Common myeloid progenitor, CD34-positive (primary cell): ENCODE data around the gene FAM124B.
A peak's percentile ranks its signal among the peaks of the same experiment; 100 is the strongest.

ENCODE experiments used
- CTCF ChIA-PET: fragments of 350-600 bp; sonication (Branson Sonifier 250); formaldehyde crosslinking; loops from one replicate; lab custom pipeline; 2021; ENCODE audit warnings: antibody characterized with exemption; lab: Charles Lee
- POLR2A ChIA-PET: fragments of 350-600 bp; sonication (Branson Sonifier 250); formaldehyde crosslinking; loops from one replicate; lab custom pipeline; 2021; ENCODE audit warnings: antibody characterized with exemption; lab: Charles Lee
- DNase-seq, 3 donors: peaks; one replicate each; pipeline versions ENCODE4 v3.0.0 to v3.0.0-alpha.2; 2013
- H3K27ac ChIP-seq, 2 experiments: 1 replicate in 1 of 2; 2 replicates in 1 of 2; pipeline ENCODE4 v1.7.0; 2013; ENCODE audit warnings: inconsistent platforms in 2 of 2, low read length in 2 of 2, mild to moderate bottlenecking in 2 of 2, low read depth in 1 of 2, moderate library complexity in 1 of 2; ENCODE audit not compliant: severe bottlenecking in 2 of 2, insufficient read depth in 1 of 2, poor library complexity in 1 of 2
- H3K27me3 ChIP-seq, 5 experiments: replicated peaks in 2 of 5; 1 replicate in 3 of 5; 2 replicates in 2 of 5; pipeline versions ENCODE4 v1.6.1 to v1.7.0; 2013; ENCODE audit warnings: low read length in 4 of 5, mild to moderate bottlenecking in 2 of 5, moderate library complexity in 2 of 5, inconsistent platforms in 1 of 5; ENCODE audit not compliant: insufficient read depth in 5 of 5, control insufficient read depth in 4 of 5
- H3K36me3 ChIP-seq, 4 experiments: 1 replicate in 2 of 4; 2 replicates in 2 of 4; pipeline versions ENCODE4 v1.6.1 to v1.7.0; 2013; ENCODE audit warnings: low read length in 3 of 4, control low read depth in 1 of 4, mild to moderate bottlenecking in 1 of 4; ENCODE audit not compliant: control insufficient read depth in 4 of 4, insufficient read depth in 4 of 4
- H3K4me1 ChIP-seq, 4 experiments: 1 replicate in 3 of 4; 2 replicates in 1 of 4; pipeline versions ENCODE4 v1.6.1 to v1.7.1; 2013; ENCODE audit warnings: low read length in 3 of 4, mild to moderate bottlenecking in 3 of 4, control low read depth in 1 of 4, inconsistent platforms in 1 of 4, moderate library complexity in 1 of 4; ENCODE audit not compliant: control insufficient read depth in 4 of 4, insufficient read depth in 4 of 4; ENCODE audit errors: control extremely low read depth in 1 of 4
- H3K4me3 ChIP-seq, 7 experiments: 1 replicate in 4 of 7; 2 replicates in 3 of 7; pipeline versions ENCODE4 v1.5.1 to v1.7.0; 2013; ENCODE audit warnings: mild to moderate bottlenecking in 7 of 7, low read length in 6 of 7, moderate library complexity in 6 of 7, inconsistent platforms in 2 of 7, low read depth in 2 of 7, control low read depth in 1 of 7; ENCODE audit not compliant: insufficient read depth in 4 of 7, control insufficient read depth in 1 of 7; ENCODE audit errors: extremely low read depth in 1 of 7
- H3K9me3 ChIP-seq, 5 experiments: 1 replicate in 4 of 5; 2 replicates in 1 of 5; pipeline versions ENCODE4 v1.6.1 to v1.7.1; 2013; ENCODE audit warnings: low read length in 4 of 5, mild to moderate bottlenecking in 2 of 5, inconsistent platforms in 1 of 5, low read depth in 1 of 5, moderate library complexity in 1 of 5; ENCODE audit not compliant: control insufficient read depth in 4 of 5, insufficient read depth in 2 of 5; ENCODE audit errors: control extremely low read depth in 1 of 5
- WGBS: methylation state at CpG from one replicate; pipeline ENCODE4 v1.1.5; 2013; ENCODE audit not compliant: insufficient coverage; 5-methylcytosine and 5-hydroxymethylcytosine counted together

The FAM124B gene

GRCh38 chr2:224357098-224357901 is 44.6 kb downstream of the FAM124B start:
- H3K4me1 ChIP-seq: no peaks in the 10 kb centered on the region
- H3K27ac ChIP-seq: no peak overlapping the region
- ChIA-PET CTCF (interaction anchor here (0.7 to 5.7 kb wide), 17 partner anchors 12 to 432 kb away, joined by 3 to 41 read pairs (median 4); no protein-coding TSS in a partner anchor), POLR2A (no interaction called here)
- DNase-seq: peak; percentile 77 to 90 (median 82)
- peaks cover 0 to 2% (median 0%) of the 10 kb centered on the region in 5 experiments for H3K27me3 ChIP-seq
- no peaks in the 10 kb centered on the region for H3K36me3 ChIP-seq
- no peaks in the 10 kb centered on the region for H3K9me3 ChIP-seq
- WGBS: 100% methylated on average over 4 of the region's 8 CpGs
- no peak overlapping the region for H3K4me3 ChIP-seq

GRCh38 chr2:224354632-224355211 is 47.2 kb downstream of the FAM124B start:
- Histone ChIP-seq H3K4me1 (no peaks in the 10 kb centered on the region), H3K36me3 (no peaks in the 10 kb centered on the region), H3K27ac (no peak overlapping the region), H3K9me3 (no peaks in the 10 kb centered on the region), H3K27me3 (peaks cover 0 to 2% (median 0%) of the 10 kb centered on the region in 5 experiments), H3K4me3 (no peak overlapping the region)
- DNase-seq: no peak
- ChIA-PET POLR2A (no interaction called here), CTCF (interaction anchor here (0.7 to 4.8 kb wide), 11 partner anchors 9 to 384 kb away, joined by 3 to 29 read pairs (median 4); no protein-coding TSS in a partner anchor)
- 93% methylated on average over 12 of the region's 13 CpGs for WGBS

- Histone ChIP-seq H3K9me3 (peaks cover 0 to under 1% (median 0%) of the 10 kb centered on the region in 5 experiments), H3K27me3 (peaks cover 0 to 2% (median 0%) of the 10 kb centered on the region in 5 experiments), H3K4me3 (no peak overlapping the region), H3K27ac (no peak overlapping the region), H3K36me3 (no peaks in the 10 kb centered on the region), H3K4me1 (no peaks in the 10 kb centered on the region)
- WGBS: no CpG with 5 or more reads among the region's 1 CpG
- POLR2A ChIA-PET: no interaction called here
- no peak for DNase-seq
- CTCF ChIA-PET: no interaction called here
Measured at GRCh38 chr2:224350703-224351102, 51.2 kb downstream of the FAM124B start.

GRCh38 chr2:224349396-224349795 is 52.5 kb downstream of the FAM124B start:
- no peak overlapping the region for H3K4me3 ChIP-seq
- H3K4me1 ChIP-seq: no peaks in the 10 kb centered on the region
- CTCF ChIA-PET: no interaction called here
- peaks cover 0 to 3% (median 0%) of the 10 kb centered on the region in 5 experiments for H3K9me3 ChIP-seq
- DNase-seq: no peak
- H3K36me3 ChIP-seq: no peaks in the 10 kb centered on the region
- H3K27me3 ChIP-seq: no peaks in the 10 kb centered on the region
- POLR2A ChIA-PET: no interaction called here
- no peak overlapping the region for H3K27ac ChIP-seq

GRCh38 chr2:224347176-224348051 is 54.5 kb downstream of the FAM124B start:
- H3K27me3 ChIP-seq: no peaks in the 10 kb centered on the region
- ChIA-PET CTCF (no interaction called here), POLR2A (no interaction called here)
- WGBS: 100% methylated on average over 3 of the region's 4 CpGs
- DNase-seq: no peak
- no peak overlapping the region for H3K27ac ChIP-seq
- no peaks in the 10 kb centered on the region for H3K4me1 ChIP-seq
- peaks cover 0 to 3% (median 0%) of the 10 kb centered on the region in 5 experiments for H3K9me3 ChIP-seq
- H3K4me3 ChIP-seq: no peak overlapping the region
- no peaks in the 10 kb centered on the region for H3K36me3 ChIP-seq

- DNase-seq: no peak
- Histone ChIP-seq H3K4me1 (no peaks in the 10 kb centered on the region), H3K36me3 (no peaks in the 10 kb centered on the region), H3K27ac (no peak overlapping the region), H3K4me3 (no peak overlapping the region), H3K27me3 (no peaks in the 10 kb centered on the region), H3K9me3 (peaks cover 0 to 3% (median 0%) of the 10 kb centered on the region in 5 experiments)
- POLR2A ChIA-PET: no interaction called here
- WGBS: 100% methylated on average over 1 of the region's 2 CpGs
- CTCF ChIA-PET: no interaction called here
Measured at GRCh38 chr2:224345492-224345891, 56.4 kb downstream of the FAM124B start.
